WERI-Rb-1 (cell line): ENCODE data around the gene NR0B2.

Experiments used
- DNase-seq: peaks from one replicate; pipeline ENCODE4 v3.0.0-alpha.2; 2020
- H3K27ac ChIP-seq: fragments of 250-450 bp; sonication (Bioruptor Pico); 2 replicates; pipeline ENCODE4 v1.5.1; 2020; ENCODE audit warnings: mild to moderate bottlenecking, moderate library complexity
- H3K27me3 ChIP-seq: fragments of 250-450 bp; sonication (Bioruptor Pico); 2 replicates; pipeline ENCODE4 v1.5.1; 2021; ENCODE audit warnings: mild to moderate bottlenecking, low read depth, moderate library complexity; ENCODE audit not compliant: insufficient read depth, severe bottlenecking
- H3K36me3 ChIP-seq: fragments of 250-450 bp; sonication (Bioruptor Pico); 2 replicates; pipeline ENCODE4 v1.5.1; 2020; ENCODE audit warnings: mild to moderate bottlenecking, moderate library complexity
- H3K4me3 ChIP-seq: 2 replicates; pipeline ENCODE4 v1.5.1; 2011; ENCODE audit warnings: low read depth, mild to moderate bottlenecking, control low read depth, low read length
- H3K9me3 ChIP-seq: fragments of 250-450 bp; sonication (Bioruptor Pico); 2 replicates; pipeline ENCODE4 v1.5.1; 2021; ENCODE audit warnings: mild to moderate bottlenecking, moderate library complexity; ENCODE audit not compliant: severe bottlenecking
- TF ChIP-seq, protein P1 (sequence below): IDR thresholded peaks from 2 replicates; pipeline ENCODE4 v1.5.1; 2011; ENCODE audit warnings: low read depth, mild to moderate bottlenecking, control low read depth, inconsistent platforms, low read length

Gene NR0B2

DNA sequence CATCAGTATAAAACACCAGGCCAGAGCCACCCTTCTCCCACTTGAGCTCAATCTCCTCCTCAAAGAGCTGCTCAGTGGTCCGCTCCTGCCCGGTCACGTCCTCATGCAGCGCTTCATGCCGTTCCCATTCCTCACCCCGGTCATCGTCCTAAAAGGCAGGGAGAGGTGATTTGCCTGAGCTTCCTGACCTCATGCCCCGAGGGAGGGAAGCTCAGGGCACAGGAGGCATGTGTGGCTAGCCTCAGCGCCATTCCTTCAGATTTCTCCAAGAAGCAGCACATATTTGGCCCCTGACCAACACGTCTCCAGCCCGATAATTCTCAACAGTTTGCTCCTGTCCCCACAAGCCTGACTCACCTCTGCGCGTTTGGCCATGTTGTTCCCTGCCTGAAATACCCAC is 19.5 kb downstream of the NR0B2 start:
- Histone ChIP-seq H3K4me3 (no peak overlapping the region), H3K27ac (no peak overlapping the region), H3K9me3 (no peaks in the 10 kb centered on the region), H3K36me3 (peaks cover 66% of the 10 kb centered on the region), H3K27me3 (no peaks in the 10 kb centered on the region)
- TF ChIP-seq, protein P1, sequence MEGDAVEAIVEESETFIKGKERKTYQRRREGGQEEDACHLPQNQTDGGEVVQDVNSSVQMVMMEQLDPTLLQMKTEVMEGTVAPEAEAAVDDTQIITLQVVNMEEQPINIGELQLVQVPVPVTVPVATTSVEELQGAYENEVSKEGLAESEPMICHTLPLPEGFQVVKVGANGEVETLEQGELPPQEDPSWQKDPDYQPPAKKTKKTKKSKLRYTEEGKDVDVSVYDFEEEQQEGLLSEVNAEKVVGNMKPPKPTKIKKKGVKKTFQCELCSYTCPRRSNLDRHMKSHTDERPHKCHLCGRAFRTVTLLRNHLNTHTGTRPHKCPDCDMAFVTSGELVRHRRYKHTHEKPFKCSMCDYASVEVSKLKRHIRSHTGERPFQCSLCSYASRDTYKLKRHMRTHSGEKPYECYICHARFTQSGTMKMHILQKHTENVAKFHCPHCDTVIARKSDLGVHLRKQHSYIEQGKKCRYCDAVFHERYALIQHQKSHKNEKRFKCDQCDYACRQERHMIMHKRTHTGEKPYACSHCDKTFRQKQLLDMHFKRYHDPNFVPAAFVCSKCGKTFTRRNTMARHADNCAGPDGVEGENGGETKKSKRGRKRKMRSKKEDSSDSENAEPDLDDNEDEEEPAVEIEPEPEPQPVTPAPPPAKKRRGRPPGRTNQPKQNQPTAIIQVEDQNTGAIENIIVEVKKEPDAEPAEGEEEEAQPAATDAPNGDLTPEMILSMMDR = no peak
- no peak for DNase-seq

DNA sequence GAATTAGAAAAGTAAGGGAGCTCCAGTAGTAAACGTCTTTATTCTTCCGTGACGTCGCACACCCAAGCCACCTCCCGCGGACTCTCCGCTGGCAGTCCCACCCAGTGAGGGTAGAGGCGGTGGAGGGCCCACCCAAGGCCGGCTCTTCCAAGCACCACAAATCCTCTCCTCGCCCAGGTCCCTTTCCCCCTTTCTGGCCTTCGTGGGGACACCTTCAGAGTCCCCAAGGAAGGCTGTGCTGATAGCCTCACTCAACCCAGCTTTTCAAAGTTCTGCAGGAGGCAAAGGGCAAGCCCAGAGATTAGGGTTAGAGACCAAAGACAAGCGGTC is 23.3 kb downstream of the NR0B2 start:
- Histone ChIP-seq H3K27ac (peak overlapping the region; percentile 76), H3K36me3 (peaks cover 77% of the 10 kb centered on the region), H3K4me3 (peak overlapping the region; percentile 72), H3K27me3 (no peaks in the 10 kb centered on the region), H3K9me3 (no peaks in the 10 kb centered on the region)
- no peak for DNase-seq
- TF ChIP-seq, protein P1 = no peak

DNA sequence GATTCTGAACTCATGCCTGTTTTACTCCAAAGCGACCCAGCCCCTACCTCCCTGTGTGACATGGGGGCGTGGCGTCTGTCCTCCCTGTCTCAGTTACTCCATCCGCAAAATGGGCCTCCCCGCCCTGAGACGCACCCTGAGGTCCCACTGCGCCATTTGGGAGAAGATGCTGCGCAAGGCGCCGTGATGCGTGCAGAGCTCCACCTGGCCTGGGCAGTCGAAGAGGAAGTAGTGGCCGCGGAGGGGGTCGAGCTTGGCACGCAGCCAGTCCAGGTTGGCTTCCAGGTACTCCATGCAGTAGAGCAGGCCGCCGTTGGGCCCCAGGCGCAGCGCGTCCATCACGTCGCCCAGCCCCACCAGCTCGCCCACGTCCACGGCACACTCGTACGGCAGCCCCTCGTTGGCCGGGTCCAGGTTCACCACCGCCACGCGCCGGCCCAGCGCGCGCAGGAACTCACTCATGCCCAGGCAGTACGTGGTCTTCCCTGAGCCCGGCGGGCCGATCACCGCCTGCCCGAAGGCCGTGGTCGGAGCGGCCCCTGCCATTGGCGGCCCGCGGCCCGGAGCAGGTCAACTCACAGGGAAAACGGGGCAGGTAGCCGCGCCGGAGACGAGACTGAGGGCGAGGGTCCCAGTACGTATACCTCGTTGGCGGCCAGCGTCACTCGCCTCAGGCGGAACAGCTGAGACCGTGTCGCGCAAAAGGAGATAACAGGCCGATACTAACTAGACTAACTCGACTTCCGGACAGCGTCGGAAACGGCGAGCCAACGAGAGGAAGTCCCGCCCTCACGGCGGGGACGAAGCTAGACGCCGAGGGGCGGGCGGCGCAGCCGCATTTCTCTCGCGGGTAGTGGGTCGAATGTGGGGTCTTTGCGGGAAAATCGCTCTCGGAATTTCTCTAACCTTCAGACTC is 24.0 kb downstream of the NR0B2 start, which contains the start of gene GPN2:
Gene GPN2, minus strand, starts transcription at position 733 of the 916 bp plus-strand sequence. Its CDS starts 187 bp downstream, at position 546.
- H3K27ac ChIP-seq = peak within 1 kb of the TSS; percentile 76
- peaks cover 77% of the 10 kb centered on the region for H3K36me3 ChIP-seq
- TF ChIP-seq, protein P1 = no peak
- H3K27me3 ChIP-seq = no peaks in the 10 kb centered on the region
- no peaks in the 10 kb centered on the region for H3K9me3 ChIP-seq
- peak within 1 kb of the TSS; percentile 72 for H3K4me3 ChIP-seq
- DNase-seq = peak; percentile 72

DNA sequence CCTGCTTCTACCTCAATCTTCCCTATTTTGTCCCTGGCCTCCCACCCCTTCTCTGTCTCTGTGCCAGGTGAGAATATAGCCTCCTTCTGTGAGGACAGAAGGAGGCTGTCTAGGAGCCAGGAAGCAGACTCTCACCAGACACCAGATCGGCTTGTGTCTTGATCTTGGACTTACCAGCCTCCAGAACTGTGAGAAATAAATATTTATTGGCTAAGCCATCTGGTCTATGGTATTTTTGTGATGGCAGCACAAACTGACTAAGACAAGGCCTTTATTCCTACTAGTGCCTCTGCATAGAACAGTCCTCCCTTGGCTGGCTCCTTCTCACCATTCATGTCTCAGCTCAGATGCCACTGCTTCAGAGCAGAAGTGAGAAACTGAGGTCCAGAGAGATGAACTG is 25.5 kb downstream of the NR0B2 start:
- Histone ChIP-seq H3K27me3 (no peaks in the 10 kb centered on the region), H3K36me3 (peaks cover 77% of the 10 kb centered on the region), H3K4me3 (no peak overlapping the region), H3K9me3 (no peaks in the 10 kb centered on the region), H3K27ac (no peak overlapping the region)
- TF ChIP-seq, protein P1 = no peak
- no peak for DNase-seq

DNA sequence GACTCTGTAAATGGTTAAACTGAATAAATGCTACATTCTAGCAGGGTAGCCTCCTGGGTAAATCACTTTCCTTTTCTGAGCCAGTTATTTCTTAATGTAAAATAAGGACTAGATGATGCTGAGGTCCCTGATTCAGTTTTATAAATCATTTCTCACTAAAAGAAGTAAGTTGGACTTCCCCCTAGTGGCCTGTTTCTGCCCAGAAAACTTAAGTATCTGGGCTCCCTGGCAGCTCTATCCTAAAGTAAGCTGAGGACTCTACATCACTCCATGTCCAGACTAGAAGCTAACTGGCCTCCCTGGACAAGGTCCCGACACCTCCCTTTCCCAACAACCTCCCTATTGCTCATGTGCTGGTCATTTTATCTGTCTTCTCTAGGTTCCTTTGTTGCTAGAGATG is 26.6 kb downstream of the NR0B2 start:
- no peak for DNase-seq
- Histone ChIP-seq H3K9me3 (no peaks in the 10 kb centered on the region), H3K36me3 (peaks cover 77% of the 10 kb centered on the region), H3K27me3 (no peaks in the 10 kb centered on the region), H3K27ac (no peak overlapping the region), H3K4me3 (no peak overlapping the region)
- TF ChIP-seq, protein P1 = peak; percentile 35
